ENCODE measurements around the gene CDK14. TPM values are rescaled to one million over a fixed set of nuclear protein-coding genes. Genes with fewer than 3 reads are reported as not detected.
A peak's percentile ranks its signal among the peaks of the same experiment; 100 is the strongest.

CDK14 gene
- total RNA-seq, 1 donor from 2014 or later, result 58.6 TPM

GRCh38 chr7:90693939-90694338 lies 97.8 kb downstream of the CDK14 start:
- DNase-seq (no peak), ATAC-seq (no peak)
- intact Hi-C loops (cut with DNase I), result no loop called here
- Histone ChIP-seq H3K9me3 (no peaks in the 10 kb centered on the region), H3K36me3 (no peaks in the 10 kb centered on the region), H3K4me3 (no peak overlapping the region), H3K27ac (no peak overlapping the region), H3K4me1 (peaks cover 7% of the 10 kb centered on the region), H3K27me3 (ENCODE audit: low read depth) (no peaks in the 10 kb centered on the region)
- no peak for TF ChIP-seq CTCF (IDR thresholded peaks at IDR 0.05)

- intact Hi-C loops (cut with DNase I), result no loop called here
- H3K27ac ChIP-seq, result no peak overlapping the region
- no peak for TF ChIP-seq CTCF (IDR thresholded peaks at IDR 0.05)
- ATAC-seq (no peak), DNase-seq (no peak)
- no peak overlapping the region for H3K4me3 ChIP-seq
- H3K9me3 ChIP-seq, result no peaks in the 10 kb centered on the region
- peaks cover 21% of the 10 kb centered on the region for H3K4me1 ChIP-seq
- H3K27me3 ChIP-seq (ENCODE audit: low read depth), result no peaks in the 10 kb centered on the region
- H3K36me3 ChIP-seq, result no peaks in the 10 kb centered on the region
Measured at GRCh38 chr7:90698616-90699015, 102.5 kb downstream of the CDK14 start.

- no peaks in the 10 kb centered on the region for H3K36me3 ChIP-seq
- intact Hi-C loops (cut with DNase I), result no loop called here
- no peaks in the 10 kb centered on the region for H3K9me3 ChIP-seq
- no peak for ATAC-seq
- no peak for TF ChIP-seq CTCF (IDR thresholded peaks at IDR 0.05)
- H3K4me3 ChIP-seq, result peak overlapping the region; percentile 34
- no peak overlapping the region for H3K27ac ChIP-seq
- H3K27me3 ChIP-seq (ENCODE audit: low read depth), result no peaks in the 10 kb centered on the region
- DNase-seq, result no peak
- H3K4me1 ChIP-seq, result peaks cover 30% of the 10 kb centered on the region
Measured at GRCh38 chr7:90701021-90701420, 104.9 kb downstream of the CDK14 start.

GRCh38 chr7:90701771-90702170 lies 105.7 kb downstream of the CDK14 start:
- ATAC-seq, result no peak
- H3K4me1 ChIP-seq, result peaks cover 33% of the 10 kb centered on the region
- H3K9me3 ChIP-seq, result no peaks in the 10 kb centered on the region
- no peak overlapping the region for H3K4me3 ChIP-seq
- TF ChIP-seq CTCF (IDR thresholded peaks at IDR 0.05), result no peak
- no peaks in the 10 kb centered on the region for H3K27me3 ChIP-seq (ENCODE audit: low read depth)
- no peak overlapping the region for H3K27ac ChIP-seq
- no peak for DNase-seq
- intact Hi-C loops (cut with DNase I), result no loop called here
- no peaks in the 10 kb centered on the region for H3K36me3 ChIP-seq

GRCh38 chr7:90705391-90706071 lies 109.4 kb downstream of the CDK14 start:
- no peak for ATAC-seq
- intact Hi-C loops (cut with DNase I), result no loop called here
- no peak for TF ChIP-seq CTCF (IDR thresholded peaks at IDR 0.05)

More at GRCh38 chr7:90705391-90706071, 109.4 kb downstream of the CDK14 start:
- Histone ChIP-seq H3K4me1 (peaks cover 27% of the 10 kb centered on the region), H3K27me3 (ENCODE audit: low read depth) (no peaks in the 10 kb centered on the region), H3K4me3 (no peak overlapping the region), H3K27ac (no peak overlapping the region), H3K36me3 (no peaks in the 10 kb centered on the region), H3K9me3 (no peaks in the 10 kb centered on the region)
- no peak for DNase-seq

Data from lower lobe of right lung (tissue), 2 donors.